NOMO-1 (cell line): ENCODE results near the gene GFOD2.

Source experiments
- DNase-seq, 2 experiments: peaks; one replicate each; lab custom pipeline; 2025; ENCODE audit not compliant: unreplicated experiment in 2 of 2; lab: John Stamatoyannopoulos, UW

GFOD2 gene

DNA sequence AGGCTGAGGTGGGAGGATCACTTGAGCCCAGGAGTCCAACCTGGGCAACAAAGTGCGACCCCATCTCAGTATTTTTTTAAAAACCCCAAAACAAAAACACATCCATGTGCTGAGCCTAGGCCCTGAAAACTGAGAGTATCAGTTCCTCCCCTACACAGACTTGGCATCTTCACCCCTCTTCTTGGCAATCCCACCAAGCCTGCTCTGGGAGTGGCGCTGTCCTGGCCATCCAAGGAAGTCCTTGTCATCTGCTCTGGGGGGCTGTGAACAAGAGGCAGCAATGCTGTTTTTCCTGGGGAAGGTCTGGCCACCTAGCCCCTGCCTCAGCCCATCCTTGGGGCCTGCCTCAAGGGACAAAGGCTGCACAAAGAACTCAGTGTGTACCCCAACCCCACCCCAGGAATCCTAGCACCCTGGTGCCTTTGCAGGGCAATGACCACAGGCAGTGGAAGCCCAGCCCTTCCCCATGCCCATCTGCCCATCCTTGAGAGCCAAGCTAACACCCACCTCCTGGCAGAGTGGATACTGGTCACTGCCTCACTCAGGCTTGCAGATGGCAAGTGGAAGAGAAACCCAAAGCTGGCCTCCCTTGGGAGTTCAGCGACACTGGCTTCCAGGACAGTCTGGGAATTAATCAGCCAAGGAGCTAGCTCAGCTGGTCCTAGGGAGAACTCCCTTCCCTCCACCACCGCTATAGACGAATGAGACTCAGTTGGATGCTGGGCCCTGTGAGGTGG lies 14.8 kb upstream of the GFOD2 start:
- DNase-seq: no peak

DNA sequence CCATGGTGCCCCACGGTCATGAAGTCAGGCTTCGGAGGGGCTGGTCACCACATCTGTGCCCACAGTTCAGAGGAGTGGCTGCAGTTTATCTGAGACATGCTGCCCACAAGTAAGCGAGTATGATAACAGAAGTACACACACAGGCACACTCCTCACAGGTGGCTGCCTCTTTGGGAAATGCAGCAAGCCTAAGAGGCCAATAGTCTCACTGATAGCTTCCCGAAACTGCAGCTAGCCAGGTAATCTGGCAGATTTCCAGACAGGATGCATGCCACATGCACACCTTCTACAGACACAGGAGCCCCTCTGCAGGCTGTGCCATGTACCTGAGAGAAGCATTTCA lies 12.6 kb upstream of the GFOD2 start:
- DNase-seq: no peak

GRCh38 chr16:67731071-67731752 lies 12.1 kb upstream of the GFOD2 start:
- no peak for DNase-seq

DNA sequence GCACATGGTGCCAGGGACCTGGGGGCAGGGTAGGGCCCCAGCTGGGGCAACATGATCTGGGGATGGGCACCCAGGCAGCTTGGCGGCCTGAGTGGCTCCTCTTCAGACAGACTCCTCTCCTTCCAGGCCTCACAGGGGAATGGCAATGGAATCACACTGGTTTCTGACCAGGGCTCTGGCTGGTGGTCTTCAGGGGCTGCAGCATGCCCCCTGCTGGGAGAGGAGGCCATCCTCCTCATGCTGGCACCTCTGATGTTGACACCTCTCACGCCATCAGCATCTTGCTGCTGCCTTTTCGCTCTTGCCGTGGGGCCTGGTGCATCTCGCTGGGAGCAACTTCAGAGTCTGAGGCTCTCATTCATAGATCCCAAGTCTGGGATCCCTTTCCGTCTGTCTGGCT lies 11.2 kb upstream of the GFOD2 start:
- DNase-seq: no peak

GRCh38 chr16:67729636-67730248 lies 10.6 kb upstream of the GFOD2 start:
- DNase-seq: no peak

DNA sequence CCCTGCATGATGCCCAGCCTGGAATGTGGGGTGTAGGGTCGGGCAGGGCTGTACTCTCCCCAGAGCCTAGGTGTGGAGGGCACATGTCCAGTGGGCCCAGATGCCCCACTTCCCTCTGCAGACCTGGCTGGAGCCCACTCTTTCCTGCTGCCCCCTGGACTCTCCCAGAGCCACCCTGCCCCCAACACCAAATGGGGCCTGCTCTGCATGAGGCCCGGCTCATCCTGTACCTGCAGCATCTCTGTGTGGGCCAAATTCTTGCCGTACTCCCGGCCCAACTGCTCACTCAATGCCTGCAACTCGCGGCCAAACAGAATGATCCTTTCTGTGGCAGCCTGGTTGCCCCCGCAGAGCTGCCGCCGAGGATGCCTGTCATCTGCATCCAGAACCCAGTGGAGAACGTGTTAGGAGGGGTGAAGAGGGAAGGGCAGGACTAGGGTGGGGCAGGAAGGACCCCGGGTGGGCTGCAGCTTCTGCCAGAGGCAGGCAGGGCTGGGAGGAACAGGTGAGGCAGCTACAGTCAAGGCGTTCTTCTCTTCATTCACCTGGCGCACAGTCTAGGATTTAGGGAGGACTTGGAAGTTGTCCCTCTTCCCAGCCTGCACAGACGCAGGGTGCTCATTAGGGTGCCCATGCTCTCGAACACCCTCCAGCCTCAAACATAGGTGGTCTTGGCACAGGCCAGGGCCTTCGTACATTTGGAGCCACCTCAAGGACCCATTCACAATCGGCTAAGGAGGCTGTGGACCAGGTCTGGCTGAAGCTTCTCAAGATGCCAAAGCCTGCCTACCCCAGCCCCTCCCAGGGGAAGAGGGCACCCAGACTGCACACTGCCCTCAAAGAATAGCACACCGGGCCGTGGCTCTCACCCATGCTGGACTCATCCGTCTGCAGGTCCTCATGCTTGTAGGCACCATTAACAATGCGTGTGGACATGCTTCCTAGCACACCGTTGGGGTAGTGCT lies 8.7 kb upstream of the GFOD2 start:
- no peak for DNase-seq

DNA sequence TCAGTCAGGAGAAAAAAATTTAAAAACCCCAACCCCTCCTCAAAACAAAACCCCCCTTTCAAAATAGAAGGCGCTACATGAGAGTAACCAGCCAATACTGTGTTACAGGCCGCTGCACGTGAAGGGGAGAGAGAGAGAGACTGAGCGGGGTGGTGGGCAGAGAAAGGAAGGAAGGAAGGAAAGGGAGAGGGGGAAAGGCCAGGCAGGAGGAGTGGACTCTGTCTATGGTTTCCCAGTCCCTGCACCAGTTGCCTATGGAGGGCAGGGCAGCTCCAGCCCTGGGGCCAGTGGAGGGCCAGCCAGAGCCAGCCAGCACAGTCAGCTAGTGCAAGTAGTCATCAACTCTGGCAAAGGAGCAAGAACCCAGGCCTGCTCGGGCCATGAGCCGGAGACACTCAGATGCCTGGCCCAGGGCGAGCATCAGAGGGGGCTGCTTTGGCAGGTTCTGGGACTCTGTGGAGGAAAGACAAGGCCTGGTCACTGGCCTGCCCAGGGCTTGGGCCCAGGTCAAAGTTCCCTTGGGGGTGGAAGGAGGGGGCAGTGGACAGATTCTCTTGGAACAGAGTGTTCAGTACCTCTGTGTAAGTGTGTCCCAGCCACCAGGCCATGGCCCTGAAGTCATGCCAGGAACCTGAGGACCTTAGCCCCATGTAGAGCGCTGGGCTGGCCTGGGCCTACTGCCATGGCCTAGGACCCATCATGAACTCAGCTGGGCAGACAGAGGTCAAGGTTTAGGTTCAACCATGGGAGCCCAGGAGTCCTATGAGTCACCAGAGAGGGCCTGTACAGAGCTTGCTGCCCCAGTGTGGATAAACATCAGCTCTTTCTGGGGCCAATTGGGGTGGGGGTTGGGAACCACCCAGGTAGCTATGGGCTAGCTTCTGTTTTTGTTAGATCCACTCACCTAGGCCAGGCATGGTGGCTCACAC lies 7.3 kb upstream of the GFOD2 start:
- DNase-seq: no peak

DNA sequence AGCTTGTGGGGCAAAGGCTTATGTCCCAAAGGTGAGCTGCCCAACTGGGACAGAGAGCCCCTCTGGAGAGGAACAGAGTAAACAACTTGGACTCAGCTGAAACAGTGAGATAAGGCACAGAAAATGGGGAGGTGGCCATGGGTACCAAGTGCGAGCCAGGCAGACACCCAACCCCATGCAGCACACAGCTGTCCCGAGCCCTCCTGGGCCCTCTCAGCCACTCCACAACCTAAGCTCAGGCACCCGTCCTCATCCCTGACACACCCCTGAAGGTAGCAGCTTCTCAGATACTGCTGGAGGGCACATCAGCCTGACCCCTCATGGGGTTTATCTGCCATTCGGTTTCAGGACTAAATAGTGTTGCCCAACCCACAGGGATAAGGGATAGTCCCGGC lies 4.8 kb upstream of the GFOD2 start:
- DNase-seq: no peak

DNA sequence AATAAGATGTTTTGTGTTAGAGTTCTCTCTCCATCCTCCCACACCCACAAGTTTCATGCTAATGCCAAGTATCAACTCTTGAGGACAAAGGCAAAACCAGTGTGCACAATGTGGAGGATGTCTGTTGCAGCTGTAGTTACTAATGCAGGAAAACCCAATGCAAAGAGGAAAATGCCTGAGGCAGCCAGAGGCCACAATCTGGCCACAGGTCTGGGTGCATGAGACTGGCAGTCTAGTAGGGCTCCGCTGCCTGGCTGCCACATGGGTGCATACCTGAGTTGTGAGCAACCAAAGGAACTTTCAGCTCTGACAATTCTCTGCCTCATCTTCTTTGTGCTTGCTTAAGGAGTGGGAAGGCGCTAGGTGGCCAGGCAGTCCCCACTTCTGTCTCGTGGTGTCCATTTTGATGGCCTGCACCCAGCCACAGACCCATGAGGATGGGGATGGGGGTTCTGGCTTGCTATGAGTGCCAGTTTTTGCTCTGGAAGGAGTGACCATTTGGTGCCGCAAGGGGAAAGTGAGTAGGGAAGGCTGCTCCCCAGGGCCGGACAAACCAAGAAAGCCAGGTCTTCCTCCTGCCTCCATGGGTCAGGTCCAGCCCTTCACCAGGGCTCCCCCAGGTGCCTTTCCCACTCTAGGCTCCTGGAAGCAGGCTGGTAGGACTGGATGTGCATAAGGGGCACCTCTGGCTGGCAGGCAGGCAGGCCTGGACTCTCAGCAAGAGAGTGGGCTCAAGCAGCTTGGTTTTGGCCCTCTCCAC lies 4.2 kb upstream of the GFOD2 start:
- DNase-seq: no peak

DNA sequence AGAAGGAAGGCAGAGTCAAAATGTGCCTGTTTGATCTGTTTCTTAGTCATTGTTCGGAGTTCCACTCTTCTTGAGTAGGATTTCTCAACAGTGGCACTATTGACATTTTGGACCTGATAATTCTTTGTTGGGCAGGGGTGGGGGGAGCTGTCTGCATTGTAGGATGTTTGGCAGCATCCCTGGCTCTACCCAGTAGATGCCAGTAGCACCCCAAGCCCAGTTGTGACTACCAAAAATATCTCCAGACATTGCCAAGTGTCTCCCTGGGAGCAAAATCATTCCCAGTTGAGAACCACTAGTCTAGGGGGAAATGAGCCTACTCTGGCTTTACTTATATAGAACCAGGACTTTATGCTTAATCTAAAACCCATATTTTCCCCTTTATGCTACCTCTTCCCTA lies 1.1 kb upstream of the GFOD2 start:
- DNase-seq: no peak

DNA sequence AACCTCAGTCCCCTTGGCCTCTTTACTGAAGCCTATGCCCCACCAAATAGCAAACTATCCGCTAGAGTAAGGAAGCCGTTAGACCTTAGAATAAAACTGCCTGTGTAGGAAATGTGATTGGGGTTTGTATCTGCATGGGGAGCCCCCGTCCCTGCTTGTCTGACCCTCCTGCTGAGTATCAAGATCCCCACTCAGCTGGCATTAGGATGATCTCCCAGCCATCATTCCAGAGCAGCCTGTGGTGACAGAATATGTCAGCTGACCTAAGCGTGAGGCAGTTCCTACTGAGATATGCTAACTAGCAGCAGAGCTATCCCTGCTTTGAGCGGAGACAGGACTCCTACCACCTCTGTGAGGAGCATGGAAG lies 645 bp upstream of the GFOD2 start:
- DNase-seq: peak; percentile 5 to 35

- DNase-seq: no peak
Observed at GRCh38 chr16:67718668-67719047, 458 bp downstream of the GFOD2 start.

DNA sequence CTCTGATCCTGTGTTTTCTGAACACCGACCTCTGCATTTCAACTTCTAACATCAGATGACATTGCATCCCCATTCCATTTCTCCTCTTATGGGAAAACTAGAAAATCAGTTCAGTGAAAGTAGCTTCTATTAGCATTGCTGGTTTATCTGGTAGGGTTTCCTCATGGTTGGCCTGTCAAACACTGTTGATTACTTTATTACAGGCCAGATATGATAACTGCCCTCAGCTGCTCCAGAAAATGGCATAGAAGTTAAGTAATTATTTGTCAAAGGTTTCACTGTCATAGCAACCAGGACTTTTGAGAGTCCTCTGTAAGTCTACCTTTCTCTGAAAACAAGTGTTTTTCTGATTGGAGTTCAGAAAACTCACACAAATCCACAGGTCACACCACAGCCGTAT lies 3.0 kb downstream of the GFOD2 start:
- no peak for DNase-seq

DNA sequence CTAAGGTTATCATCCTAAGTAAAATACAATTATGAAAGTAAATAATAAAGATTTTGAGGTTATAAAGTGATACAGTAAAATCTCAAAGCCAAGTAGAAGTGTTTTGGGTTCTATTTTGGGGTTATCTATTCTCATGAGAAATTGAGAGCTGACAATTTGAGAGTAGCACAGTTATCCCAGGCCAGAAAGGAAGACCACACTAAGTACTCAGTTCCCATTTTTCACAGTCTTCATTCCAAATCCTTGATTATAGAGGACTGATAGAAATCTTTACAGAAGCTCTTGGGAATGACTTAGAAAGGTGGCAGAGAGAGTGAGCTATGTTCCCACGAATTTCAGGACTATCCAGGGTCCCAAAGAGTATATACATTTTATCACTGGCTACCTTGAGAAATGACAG lies 4.6 kb downstream of the GFOD2 start:
- no peak for DNase-seq

GRCh38 chr16:67713647-67714273 lies 5.4 kb downstream of the GFOD2 start:
- DNase-seq: peak; percentile 47 to 65

- no peak for DNase-seq
Observed at GRCh38 chr16:67710607-67711006, 8.5 kb downstream of the GFOD2 start.

DNA sequence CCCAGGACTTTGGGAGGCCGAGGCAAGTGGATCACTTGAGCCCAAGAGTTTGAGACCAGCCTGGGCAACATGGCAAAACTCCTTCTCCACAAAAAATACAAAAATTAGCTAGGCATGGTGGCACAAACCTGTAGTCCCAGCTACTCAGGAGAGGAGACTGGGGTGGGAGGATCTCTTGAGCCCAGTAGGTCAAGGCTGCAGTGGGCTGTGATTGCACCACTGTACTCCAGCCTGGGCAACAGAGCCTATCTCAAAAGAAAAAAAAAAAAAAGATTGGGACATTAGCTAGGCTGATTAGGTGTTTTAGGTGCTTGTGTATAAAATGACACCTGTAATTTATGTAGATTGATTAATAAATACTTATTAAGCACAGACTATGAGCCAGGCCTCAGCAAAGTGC lies 10.1 kb downstream of the GFOD2 start:
- no peak for DNase-seq

DNA sequence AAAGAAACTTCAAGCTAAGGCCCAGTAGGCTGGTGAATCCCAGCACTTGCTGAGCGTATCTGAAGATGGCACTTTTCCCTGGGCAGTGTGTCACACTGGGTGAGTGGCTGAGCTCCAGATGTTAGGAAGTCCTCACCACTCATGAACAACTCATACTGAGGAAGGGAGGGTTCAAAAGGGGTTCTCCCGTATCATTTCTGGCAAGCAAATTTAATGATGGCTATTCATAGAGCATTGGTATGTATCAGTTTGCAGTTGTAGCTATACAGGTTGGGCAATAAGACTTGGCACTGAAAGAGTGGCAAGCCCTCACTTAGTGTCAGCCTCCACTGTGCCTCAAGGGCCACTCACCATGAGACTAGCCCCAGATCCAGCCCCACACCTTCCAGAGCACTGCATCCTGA lies 10.7 kb downstream of the GFOD2 start:
- no peak for DNase-seq

DNA sequence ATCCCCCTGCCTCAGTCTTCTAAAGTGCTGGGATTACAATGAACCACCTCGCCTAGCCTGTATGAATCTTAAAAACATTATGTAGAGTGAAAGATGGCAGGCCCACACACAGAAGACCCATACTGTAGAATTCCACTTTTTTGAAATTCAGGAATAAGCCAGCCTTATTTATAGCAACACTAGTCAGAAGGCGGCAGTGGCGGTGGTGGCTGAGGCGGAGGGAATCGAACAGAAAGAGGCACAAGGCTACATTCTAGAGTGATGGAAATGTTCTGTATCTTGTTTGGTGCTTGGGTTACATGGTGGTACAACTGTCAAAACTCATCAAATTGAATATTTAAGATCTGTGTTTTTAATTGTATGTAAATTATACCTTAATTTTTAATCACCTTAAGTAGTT lies 11.3 kb downstream of the GFOD2 start:
- DNase-seq: no peak
